M059J (cell line): ENCODE data around the gene EYA4. TPM values are rescaled to one million over a fixed set of nuclear protein-coding genes. Genes with fewer than 3 reads are reported as not detected.
"Not testable (repeated sequence)": the region's sequence is repeated elsewhere in the genome, so short reads cannot be mapped to it uniquely, and the experiment has no call there.

Source experiments
- DNase-seq: peaks from one replicate; pipeline ENCODE4 v3.0.0-alpha.2; 2012; ENCODE audit warnings: low read depth
- total RNA-seq: library from RNA; depleted of rRNA; stranded (reverse); fragments of >200 nt; shearing (Covaris generic); gene quantifications from 2 replicates; pipeline ENCODE4 v1.2.3, GENCODE V29; 2014

The EYA4 gene
- total RNA-seq, 1 experiment from 2014 or later: 12.0 TPM

GRCh38 chr6:133523816-133524215 lies 282.7 kb downstream of the EYA4 start:
- no peak for DNase-seq

GRCh38 chr6:133526436-133526835 lies 285.3 kb downstream of the EYA4 start:
- DNase-seq: no peak

DNA sequence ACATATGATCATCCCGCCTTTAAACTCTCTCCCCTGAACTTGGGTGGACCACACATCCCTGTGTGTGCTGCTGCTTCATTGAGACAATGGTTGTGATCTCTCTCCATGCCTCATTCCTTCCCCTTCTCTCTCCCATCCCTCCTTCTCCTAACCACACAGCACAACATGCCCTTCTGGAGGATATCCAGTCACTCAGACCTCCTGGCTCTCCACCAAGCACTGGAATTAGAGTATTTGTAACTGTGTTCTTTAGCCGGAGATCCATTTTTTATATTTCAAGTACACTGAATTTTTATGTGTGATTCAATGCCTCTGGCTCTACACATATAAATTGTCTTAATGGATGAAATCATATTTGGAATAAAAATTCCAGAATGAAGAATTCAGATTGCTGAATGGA lies 287.4 kb downstream of the EYA4 start:
- DNase-seq: no peak

DNA sequence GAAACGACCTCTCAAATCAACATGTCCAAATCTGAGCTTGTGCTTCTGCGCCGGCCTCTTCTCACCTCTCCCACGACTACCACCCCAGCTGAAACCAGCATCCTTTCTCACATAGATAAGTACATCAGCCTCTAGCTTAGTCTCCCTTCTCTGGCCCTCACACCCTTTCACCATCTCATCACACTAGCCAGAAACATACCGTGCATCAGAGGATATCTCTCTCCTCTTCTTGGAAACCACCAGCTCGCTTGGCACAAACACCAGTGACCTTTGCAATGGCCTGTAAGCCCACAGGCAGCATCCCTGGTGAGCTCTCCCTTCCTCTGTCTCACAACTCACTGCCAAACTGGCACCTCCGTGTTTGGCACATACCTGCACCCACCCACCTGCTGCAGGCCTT lies 291.8 kb downstream of the EYA4 start:
- no peak for DNase-seq

DNA sequence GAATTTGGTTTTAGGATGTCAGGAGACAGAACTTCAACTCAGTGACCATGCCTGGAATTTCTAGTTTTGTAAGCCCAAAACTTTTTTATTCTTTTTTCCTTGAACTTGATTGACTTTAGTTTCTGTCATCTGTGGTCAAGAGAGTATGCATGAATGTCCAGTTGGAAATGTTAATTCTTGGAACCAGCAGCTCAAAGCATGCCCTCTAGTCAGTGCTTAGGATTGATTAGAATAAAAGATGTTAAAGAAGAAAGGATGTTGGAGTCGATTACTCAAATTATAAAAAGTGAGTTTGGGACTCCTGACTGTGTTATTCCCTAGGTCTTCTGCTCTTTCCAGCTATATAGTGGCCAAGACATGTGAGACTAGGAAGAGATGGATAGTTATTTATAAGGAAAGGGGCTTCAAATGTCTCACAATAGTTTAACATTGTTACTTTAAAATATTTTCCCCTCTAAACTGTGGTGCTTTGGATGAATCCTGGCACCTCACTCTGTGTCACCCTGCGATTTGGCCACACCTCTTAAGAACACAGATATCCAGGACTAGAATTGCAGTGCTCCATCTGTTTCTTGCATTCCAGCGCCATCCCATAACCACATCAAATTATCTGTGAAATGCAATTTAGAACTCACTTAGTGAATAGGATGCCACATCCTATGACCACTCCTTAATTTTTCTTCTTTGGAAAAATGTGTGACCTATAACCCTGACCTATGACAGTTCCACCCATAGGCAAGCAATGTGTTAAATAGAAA lies 298.5 kb downstream of the EYA4 start:
- DNase-seq: no peak

- DNase-seq: no peak
These were observed 299.2 kb downstream of the EYA4 start for GRCh38 chr6:133540361-133540760.

GRCh38 chr6:133541040-133541439 lies 299.9 kb downstream of the EYA4 start:
- DNase-seq: no peak

DNA sequence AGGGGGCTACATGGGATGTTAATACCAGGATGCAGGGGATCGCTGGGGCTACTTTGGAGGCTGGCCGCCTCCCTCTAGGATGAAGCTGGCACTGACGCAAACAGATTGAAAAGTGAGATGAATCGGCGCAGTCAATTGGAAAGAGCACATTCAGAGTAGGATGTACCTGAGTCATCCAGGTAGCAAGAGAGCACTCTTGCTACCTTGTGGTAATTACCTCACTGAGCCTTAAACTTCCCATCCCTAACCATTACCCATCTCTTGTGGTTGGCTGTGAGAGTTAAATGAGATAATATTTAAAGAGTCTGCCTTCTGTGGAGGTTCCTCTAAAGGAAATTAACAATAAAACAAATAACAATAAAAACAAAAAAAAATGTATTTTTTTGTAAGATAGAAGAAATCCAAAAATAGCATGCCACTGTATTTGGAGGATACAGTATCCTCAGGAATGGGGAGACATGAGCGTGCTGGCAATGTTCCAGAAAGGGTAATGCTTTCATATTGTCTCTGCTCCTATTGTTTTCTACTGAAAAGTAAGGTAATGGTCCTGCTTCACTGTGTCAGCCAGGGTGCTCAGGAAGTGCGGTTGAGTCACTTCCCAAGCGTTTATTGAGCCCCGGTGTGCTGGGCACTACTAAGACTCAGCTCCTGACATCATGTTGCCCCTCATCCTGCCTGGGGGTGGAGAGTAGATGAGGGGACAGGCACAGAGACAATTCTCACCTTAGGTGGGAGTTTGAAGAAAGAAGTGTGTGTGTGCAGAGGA lies 301.1 kb downstream of the EYA4 start:
- peak; percentile 48 for DNase-seq

DNA sequence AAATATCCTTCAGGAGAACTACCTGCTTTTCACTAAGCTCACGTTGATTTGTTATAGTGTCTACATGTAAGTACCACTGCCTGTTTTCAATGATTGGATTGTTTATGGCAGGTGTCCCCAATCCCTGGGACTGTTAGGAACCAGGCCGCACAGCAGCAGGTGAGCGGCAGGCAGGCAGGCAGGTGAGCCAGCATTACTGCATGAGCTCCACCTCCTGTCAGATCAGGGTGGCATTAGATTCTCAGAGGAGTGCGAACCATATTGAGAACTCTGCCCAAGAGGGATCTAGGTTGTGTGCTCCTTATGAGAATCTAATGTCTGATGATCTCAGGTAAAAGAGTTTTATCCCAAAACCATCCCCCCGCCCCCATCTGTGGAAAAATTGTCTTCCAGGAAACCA lies 303.3 kb downstream of the EYA4 start:
- DNase-seq: no peak

- DNase-seq: no peak
These were observed 304.9 kb downstream of the EYA4 start for GRCh38 chr6:133546098-133546497.

DNA sequence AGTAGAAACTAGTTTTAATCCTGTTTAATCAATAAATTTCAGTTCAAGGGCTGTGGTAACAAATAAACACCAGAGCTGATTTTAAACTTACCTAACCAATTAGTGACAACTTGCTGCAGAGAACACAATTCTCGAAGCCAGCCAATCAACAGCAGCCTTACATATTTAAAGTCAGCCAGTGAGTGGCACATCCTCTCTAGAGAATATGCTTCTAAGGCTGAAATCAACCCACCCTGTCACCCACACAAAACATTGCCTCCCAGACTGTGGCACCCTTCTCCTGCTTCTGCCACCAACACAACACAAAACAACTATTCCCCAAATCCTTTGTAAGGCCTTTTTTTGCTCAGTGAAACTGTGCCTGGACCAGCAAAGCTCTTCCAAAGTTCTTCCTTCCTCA lies 306.0 kb downstream of the EYA4 start:
- DNase-seq: no peak

GRCh38 chr6:133548423-133549159 lies 307.4 kb downstream of the EYA4 start:
- peak; percentile 47 for DNase-seq

GRCh38 chr6:133549371-133549801 lies 308.2 kb downstream of the EYA4 start:
- DNase-seq: no peak

GRCh38 chr6:133550026-133550425 lies 308.9 kb downstream of the EYA4 start:
- no peak for DNase-seq

GRCh38 chr6:133551436-133551835 lies 310.3 kb downstream of the EYA4 start:
- no peak for DNase-seq

DNA sequence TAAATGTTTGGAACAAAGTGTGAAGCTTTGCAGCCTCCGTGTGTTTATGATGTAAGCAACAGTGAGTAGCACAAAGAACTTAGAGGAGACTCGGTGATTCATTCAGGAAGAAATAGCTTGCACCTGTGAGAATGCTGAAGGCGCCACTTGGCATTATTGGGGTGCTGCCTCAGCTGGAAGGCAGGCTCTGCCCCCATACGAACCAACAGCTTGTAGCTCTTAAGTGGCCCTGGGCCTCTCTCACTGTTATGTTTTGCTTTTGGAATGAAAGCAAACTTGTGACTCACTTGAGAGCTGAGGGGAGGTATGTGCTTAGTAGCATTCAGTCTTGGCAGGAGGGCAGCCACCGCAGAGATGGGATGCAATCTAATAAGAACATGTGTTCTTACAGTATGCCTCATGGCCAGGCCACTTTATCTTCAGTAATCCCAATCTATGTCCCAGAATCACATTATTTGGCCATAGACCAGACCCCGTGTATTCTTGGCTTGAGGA lies 310.7 kb downstream of the EYA4 start:
- peak; percentile 98 for DNase-seq

- peak; percentile 76 for DNase-seq
These were observed 312.5 kb downstream of the EYA4 start for GRCh38 chr6:133553652-133554051.

DNA sequence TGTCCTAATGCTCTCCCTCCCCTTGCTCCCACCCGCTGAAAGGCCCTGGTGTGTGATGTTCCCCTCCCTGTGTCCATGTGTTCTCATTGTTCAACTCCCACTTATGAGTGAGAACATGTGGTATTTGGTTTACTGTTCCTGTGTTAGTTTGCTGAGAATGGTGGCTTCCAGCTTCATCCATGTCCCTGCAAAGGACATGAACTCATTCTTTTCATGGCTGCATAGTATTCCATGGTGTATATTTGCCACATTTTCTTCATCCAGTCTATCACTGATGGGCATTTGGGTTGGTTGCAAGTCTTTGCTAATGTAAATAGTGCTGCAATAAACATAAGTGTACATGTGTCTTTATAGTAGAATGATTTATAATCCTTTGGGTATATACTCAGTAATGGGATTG lies 313.0 kb downstream of the EYA4 start:
- DNase-seq: not testable (repeated sequence)

- peak; percentile 21 for DNase-seq
These were observed 314.5 kb downstream of the EYA4 start for GRCh38 chr6:133555685-133556084.

DNA sequence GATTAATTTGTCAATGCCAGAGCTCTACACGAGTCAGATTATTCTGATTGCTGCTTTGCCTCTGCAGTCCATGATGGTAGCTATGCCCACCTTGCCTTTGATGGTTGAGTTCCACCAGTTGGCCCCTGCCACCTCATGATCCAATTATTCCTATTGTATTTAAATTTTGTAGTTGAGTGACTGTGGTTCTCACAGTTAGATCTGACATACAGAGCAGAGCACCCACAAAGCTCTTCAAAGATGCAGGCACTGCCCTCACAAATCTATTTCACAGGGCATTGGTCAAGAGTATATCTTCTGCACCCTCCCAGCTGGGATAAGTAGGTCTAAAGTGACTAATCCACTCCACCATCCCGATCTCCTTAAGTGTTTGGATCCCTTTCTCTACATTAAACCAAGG lies 318.8 kb downstream of the EYA4 start:
- DNase-seq: no peak

DNA sequence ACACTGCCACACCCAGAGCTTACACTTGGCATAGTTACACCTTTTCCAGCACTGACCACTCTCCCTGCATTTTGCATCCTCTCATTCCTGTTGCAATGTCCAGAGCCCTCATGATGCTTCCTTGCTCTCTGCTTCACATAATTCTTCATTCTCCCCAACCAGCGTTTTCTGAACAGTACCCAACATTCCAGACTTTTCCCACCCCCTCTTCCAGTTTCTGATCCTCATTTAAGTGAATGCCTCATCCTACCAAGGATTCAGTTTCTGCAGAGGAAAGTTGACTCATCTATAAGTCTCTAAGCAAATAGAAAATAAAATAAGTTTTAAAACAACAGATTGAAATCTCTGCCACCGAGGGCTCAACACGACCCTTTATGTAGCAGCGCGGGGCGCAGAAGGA lies 326.5 kb downstream of the EYA4 start:
- no peak for DNase-seq
